ENCODE measurements around the gene SETDB1.
"Not testable (repeated sequence)": the region's sequence is repeated elsewhere in the genome, so short reads cannot be mapped to it uniquely, and the experiment has no call there.

SETDB1 gene

GRCh38 chr1:150926097-150926741, at the start of gene SETDB1:
Gene SETDB1 (plus strand): TSS chr1:150926363. CDS start chr1:150927715, 1,352 bp downstream.
- FAIRE-seq: peak; percentile 82

GRCh38 chr1:150878931-150879330, 47.2 kb upstream of the SETDB1 start:
- not testable (repeated sequence) for FAIRE-seq

- FAIRE-seq: no peak
These were observed 44.7 kb upstream of the SETDB1 start for GRCh38 chr1:150881331-150882070.

- not testable (repeated sequence) for FAIRE-seq
These were observed 43.0 kb upstream of the SETDB1 start for GRCh38 chr1:150883121-150883520.

GRCh38 chr1:150887018-150887417, 39.1 kb upstream of the SETDB1 start, which contains the start of gene CTXND2:
Gene CTXND2 (plus strand): TSS chr1:150887136. CDS start chr1:150912315, 25,179 bp downstream.
- FAIRE-seq: no peak

- no peak for FAIRE-seq
These were observed 37.4 kb upstream of the SETDB1 start for GRCh38 chr1:150888727-150889126.

GRCh38 chr1:150890033-150890416, 36.1 kb upstream of the SETDB1 start:
- no peak for FAIRE-seq

GRCh38 chr1:150893336-150893913, 32.7 kb upstream of the SETDB1 start:
- no peak for FAIRE-seq

GRCh38 chr1:150895618-150896017, 30.5 kb upstream of the SETDB1 start:
- FAIRE-seq: no peak

GRCh38 chr1:150899795-150900194, 26.4 kb upstream of the SETDB1 start:
- FAIRE-seq: not testable (repeated sequence)

- no peak for FAIRE-seq
These were observed 23.8 kb upstream of the SETDB1 start for GRCh38 chr1:150902346-150902745.

GRCh38 chr1:150902751-150903150, 23.4 kb upstream of the SETDB1 start:
- FAIRE-seq: no peak

- no peak for FAIRE-seq
These were observed 20.9 kb upstream of the SETDB1 start for GRCh38 chr1:150905301-150905700.

GRCh38 chr1:150906329-150906728, 19.8 kb upstream of the SETDB1 start:
- no peak for FAIRE-seq

- no peak for FAIRE-seq
These were observed 19.4 kb upstream of the SETDB1 start for GRCh38 chr1:150906813-150907212.

- no peak for FAIRE-seq
These were observed 16.5 kb upstream of the SETDB1 start for GRCh38 chr1:150909585-150910180.

- no peak for FAIRE-seq
These were observed 13.5 kb upstream of the SETDB1 start for GRCh38 chr1:150912623-150913022.

GRCh38 chr1:150917387-150917786, 8.8 kb upstream of the SETDB1 start:
- FAIRE-seq: no peak

- no peak for FAIRE-seq
These were observed 3.6 kb upstream of the SETDB1 start for GRCh38 chr1:150922519-150922975.

- FAIRE-seq: no peak
These were observed 1.1 kb upstream of the SETDB1 start for GRCh38 chr1:150925080-150925479.

- no peak for FAIRE-seq
These were observed 1.5 kb downstream of the SETDB1 start for GRCh38 chr1:150927624-150928023.

GRCh38 chr1:150928286-150928685, 2.1 kb downstream of the SETDB1 start:
- FAIRE-seq: no peak

GRCh38 chr1:150928775-150929174, 2.6 kb downstream of the SETDB1 start:
- not testable (repeated sequence) for FAIRE-seq
